HepG2 (cell line): ENCODE data around the gene NKRF. TPM values are rescaled to one million over a fixed set of nuclear protein-coding genes. Genes with fewer than 3 reads are reported as not detected.

ENCODE experiments used
- ATAC-seq: fragments of 200-7000 bp; cut with Tn5 transposase; 3 replicates; pipeline ENCODE4 v1.9.1; 2020; ENCODE audit warnings: mild to moderate bottlenecking, moderate library complexity
- BruUV-seq: library from RNA; stranded (reverse); fragments of 400-500 nt; replicated peaks from 2 replicates; lab custom pipeline; 2021; lab: Mats Ljungman, UMichigan
- CTCF ChIA-PET: fragments of 300-600 bp; formaldehyde crosslinking; extraction: SDS; loops from one replicate; lab custom pipeline; 2021; ENCODE audit warnings: low total read pairs, inconsistent platforms, low intra/inter-chr PET ratio; lab: Yijun Ruan, JAX
- POLR2A ChIA-PET: fragments of 350-600 bp; sonication (Branson Sonifier 250); formaldehyde crosslinking; loops from one replicate; lab custom pipeline; 2020; ENCODE audit warnings: antibody characterized with exemption, inconsistent platforms; lab: Yijun Ruan, JAX
- DNase-seq: peaks from one replicate; pipeline ENCODE4 v3.0.0-alpha.2; 2015; ENCODE audit warnings: low spot score
- FAIRE-seq: peaks from 3 replicates; lab custom pipeline; 2011; peaks lifted over from hg19 to GRCh38; lab: Jason Lieb, UNC
- H2AFZ ChIP-seq: one replicate; pipeline ENCODE4 v1.6.1; 2011; ENCODE audit warnings: low read length, inconsistent platforms
- H3K27ac ChIP-seq: fragments of 300-600 bp; 3 replicates; pipeline ENCODE4 v1.8.0; 2011; ENCODE audit warnings: mixed run types, mild to moderate bottlenecking, mixed read lengths, low read length, inconsistent platforms; ENCODE audit not compliant: insufficient read depth; ENCODE audit errors: extremely low read length
- H3K27me3 ChIP-seq, 2 experiments: fragments of 200-600 bp in 1 of 2; 2 replicates in 1 of 2; 3 replicates in 1 of 2; pipeline versions ENCODE4 v1.6.0 to v1.8.0; 2011; ENCODE audit warnings: low read length in 2 of 2, mild to moderate bottlenecking in 2 of 2, moderate library complexity in 2 of 2, inconsistent platforms in 1 of 2; ENCODE audit not compliant: insufficient read depth in 2 of 2, control insufficient read depth in 1 of 2
- H3K36me3 ChIP-seq, 2 experiments: fragments of 200-600 bp in 1 of 2; replicated peaks in 1 of 2; 2 replicates in 1 of 2; 3 replicates in 1 of 2; pipeline versions ENCODE4 v1.5.1 to v1.8.0; 2011; ENCODE audit warnings: low read length in 2 of 2, inconsistent platforms in 1 of 2; ENCODE audit not compliant: insufficient read depth in 2 of 2, control insufficient read depth in 1 of 2
- H3K4me1 ChIP-seq: 2 replicates; pipeline ENCODE4 v1.5.1; 2012; ENCODE audit warnings: low read length, inconsistent platforms; ENCODE audit not compliant: insufficient read depth
- H3K4me2 ChIP-seq: 2 replicates; pipeline ENCODE4 v1.6.0; 2011; ENCODE audit warnings: low read depth, low read length, inconsistent platforms
- H3K4me3 ChIP-seq, 3 experiments: fragments of 200-600 bp in 1 of 3; sonication (generic), shearing (Covaris generic) in 1 of 3; replicated peaks in 1 of 3; 2 replicates each; pipeline ENCODE4 v1.5.1; 2011 to 2016; ENCODE audit warnings: low read length in 3 of 3, inconsistent platforms in 2 of 3, low read depth in 2 of 3, mild to moderate bottlenecking in 2 of 3, control low read depth in 1 of 3, mixed read lengths in 1 of 3; ENCODE audit not compliant: insufficient read depth in 1 of 3
- H3K79me2 ChIP-seq: one replicate; pipeline ENCODE4 v1.6.1; 2011; ENCODE audit warnings: low read length, inconsistent platforms; ENCODE audit not compliant: insufficient read depth
- H3K9ac ChIP-seq: 2 replicates; pipeline ENCODE4 v1.6.0; 2011; ENCODE audit warnings: mild to moderate bottlenecking, low read depth, low read length, inconsistent platforms; ENCODE audit not compliant: insufficient read depth
- H3K9me3 ChIP-seq: 2 replicates; pipeline ENCODE4 v1.5.1; 2012; ENCODE audit warnings: mild to moderate bottlenecking, low read length
- H4K20me1 ChIP-seq: 2 replicates; pipeline ENCODE4 v1.6.0; 2011; ENCODE audit warnings: inconsistent platforms, mild to moderate bottlenecking, low read length, moderate library complexity; ENCODE audit not compliant: insufficient read depth
- CHCHD3 ChIP-seq: sonication (generic); formaldehyde crosslinking; IDR thresholded peaks from 2 replicates; pipeline ENCODE4 v1.8.0; 2022; ENCODE audit warnings: mild to moderate bottlenecking, missing genetic modification reagents, moderate library complexity
- ELF3 ChIP-seq: IDR thresholded peaks from 2 replicates; pipeline ENCODE4 v1.6.1; 2016; ENCODE audit warnings: missing genetic modification reagents, missing compliant biosample characterization
- GATAD1 ChIP-seq: IDR thresholded peaks from 2 replicates; pipeline ENCODE4 v1.6.1; 2016; ENCODE audit warnings: missing genetic modification reagents, missing compliant biosample characterization
- HNF4G ChIP-seq, 2 experiments: sonication (generic) in 1 of 2; formaldehyde crosslinking in 1 of 2; IDR thresholded peaks; 2 replicates each; pipeline versions ENCODE4 v1.4.0 to v1.6.1; 2011 to 2020; ENCODE audit warnings: borderline replicate concordance in 2 of 2, low read depth in 2 of 2, mild to moderate bottlenecking in 2 of 2, low read length in 1 of 2, missing genetic modification reagents in 1 of 2, moderate library complexity in 1 of 2
- HOXA3 ChIP-seq: sonication (generic); formaldehyde crosslinking; IDR thresholded peaks from 2 replicates; pipeline ENCODE4 v1.5.0; 2020; ENCODE audit warnings: missing genetic modification reagents
- KAT8 ChIP-seq: IDR thresholded peaks from 2 replicates; pipeline ENCODE4 v1.6.1; 2016; ENCODE audit warnings: missing genetic modification reagents, missing compliant biosample characterization
- KLF16 ChIP-seq, 2 experiments: sonication (generic) in 1 of 2; formaldehyde crosslinking in 1 of 2; IDR thresholded peaks; 2 replicates each; pipeline versions ENCODE4 v1.6.1 to v1.8.0; 2016 to 2023; ENCODE audit warnings: missing genetic modification reagents in 2 of 2, missing compliant biosample characterization in 1 of 2
- POLR2A ChIP-seq, 2 experiments: IDR thresholded peaks; 2 replicates each; pipeline ENCODE4 v1.6.1; 2011; ENCODE audit warnings: low read depth in 2 of 2, low read length in 2 of 2, mild to moderate bottlenecking in 1 of 2, moderate library complexity in 1 of 2; ENCODE audit not compliant: insufficient read depth in 1 of 2
- RCOR2 ChIP-seq: IDR thresholded peaks from 2 replicates; pipeline ENCODE4 v1.6.1; 2016; ENCODE audit warnings: missing biosample characterization, missing genetic modification reagents
- SMAD1 ChIP-seq: sonication (generic); formaldehyde crosslinking; IDR thresholded peaks from 2 replicates; pipeline ENCODE4 v1.4.0; 2020; ENCODE audit warnings: missing genetic modification reagents, low read depth, mild to moderate bottlenecking, borderline replicate concordance
- TOPORS ChIP-seq: sonication (generic); formaldehyde crosslinking; IDR thresholded peaks from 2 replicates; pipeline ENCODE4 v1.8.0; 2023; ENCODE audit warnings: mild to moderate bottlenecking, missing genetic modification reagents
- WIZ ChIP-seq: sonication (generic); formaldehyde crosslinking; IDR thresholded peaks from 2 replicates; pipeline ENCODE4 v1.5.1; 2020; ENCODE audit warnings: mild to moderate bottlenecking, missing genetic modification reagents
- YY1 ChIP-seq: IDR thresholded peaks from 2 replicates; pipeline ENCODE4 v1.6.1; 2011; ENCODE audit warnings: low read length, low read depth, moderate library complexity, mild to moderate bottlenecking; ENCODE audit not compliant: insufficient read depth, insufficient replicate concordance
- ZMAT3 ChIP-seq: sonication (generic); formaldehyde crosslinking; conservative IDR thresholded peaks from 2 replicates; pipeline ENCODE4 v1.7.0; 2021; ENCODE audit warnings: missing genetic modification reagents
- ZNF225 ChIP-seq: sonication (generic); formaldehyde crosslinking; IDR thresholded peaks from 2 replicates; pipeline ENCODE4 v1.4.0; 2020; ENCODE audit warnings: mild to moderate bottlenecking, missing genetic modification reagents
- WGBS: methylation state at CpG from one replicate; pipeline ENCODE4 v1.1.6; 2017; ENCODE audit warnings: low lambda C conversion rate; 5-methylcytosine and 5-hydroxymethylcytosine counted together
- in situ Hi-C: cut with HindIII; loops from 2 replicates; pipeline ENCODE4 v1.10.0; 2017; ENCODE audit warnings: low pct_unique_long_range_greater_than_20kb; ENCODE audit not compliant: extremely low pct_ligation_motif_present
- intact Hi-C: fragments of 100-400 bp; cut with micrococcal nuclease; formaldehyde crosslinking; loops from one replicate; pipeline ENCODE4 v1.10.0; 2022; ENCODE audit not compliant: unreplicated experiment
- polyA plus RNA-seq, 8 experiments: library from polyadenylated mRNA; depleted of rRNA in 3 of 8; stranded (reverse) in 7 of 8; unstranded in 1 of 8; fragments of >200 nt; fragmentation: Illumina TruSeq in 4 of 8; extraction: Trizol in 4 of 8; gene quantifications; 2 replicates each; pipeline versions ENCODE4 v1.2.1 to v1.2.3, GENCODE V29; 2011 to 2016; ENCODE audit warnings: low read depth in 4 of 8, missing spikeins in 1 of 8, mixed read lengths in 1 of 8; ENCODE audit not compliant: insufficient read depth in 1 of 8
- total RNA-seq, 5 experiments: library from RNA; depleted of rRNA; stranded (reverse); fragments of >200 nt; fragmentation: Illumina TruSeq; extraction: Trizol; gene quantifications; 2 replicates each; pipeline ENCODE4 v1.2.3, GENCODE V29; 2016; ENCODE audit warnings: low read depth in 1 of 5
- TF ChIP-seq, protein P1 (sequence below): sonication (generic); formaldehyde crosslinking; IDR thresholded peaks from 2 replicates; pipeline ENCODE4 v1.4.0; 2020; ENCODE audit warnings: missing genetic modification reagents
- TF ChIP-seq, protein P2 (sequence below): sonication (generic); IDR thresholded peaks from 2 replicates; pipeline ENCODE4 v1.6.1; 2016; ENCODE audit warnings: low read depth, borderline replicate concordance

Gene NKRF
- total and polyA plus RNA-seq, 2 of the 13 experiments (the other 11 are each of a cell fraction or from before 2014, with no cell fraction given): 3.3 to 6.0 TPM

DNA sequence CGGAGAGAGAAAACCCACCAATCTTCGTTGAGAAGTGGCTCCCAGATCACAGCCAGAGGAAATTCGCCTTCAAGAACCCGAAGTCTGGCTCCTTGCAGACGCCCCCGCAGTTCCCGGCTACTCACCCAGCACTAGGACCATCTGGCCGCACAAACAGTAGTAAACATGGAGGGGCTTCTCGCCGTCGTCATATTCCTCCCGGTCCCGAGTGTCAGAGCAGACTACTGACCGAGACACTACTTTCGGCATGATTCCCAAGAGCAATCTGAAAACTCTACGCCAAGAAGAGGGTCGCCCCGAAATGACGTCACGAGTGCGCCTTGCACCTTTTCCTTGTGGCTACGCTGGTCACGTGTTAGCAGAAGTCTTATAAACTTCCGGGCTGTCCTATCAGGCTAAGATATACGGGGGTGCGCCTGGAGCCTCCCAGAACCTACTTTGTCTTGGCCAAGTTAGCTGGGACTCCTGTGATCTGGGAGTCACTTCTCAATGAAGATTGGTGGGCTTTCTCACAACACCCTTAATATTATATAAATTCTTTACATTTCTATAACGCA lies 41.0 kb downstream of the NKRF start, which contains the start of gene STEEP1 (continued):
- no peak for TF ChIP-seq SMAD1 (CRISPR knock-in tag)
- TF ChIP-seq, protein P1, sequence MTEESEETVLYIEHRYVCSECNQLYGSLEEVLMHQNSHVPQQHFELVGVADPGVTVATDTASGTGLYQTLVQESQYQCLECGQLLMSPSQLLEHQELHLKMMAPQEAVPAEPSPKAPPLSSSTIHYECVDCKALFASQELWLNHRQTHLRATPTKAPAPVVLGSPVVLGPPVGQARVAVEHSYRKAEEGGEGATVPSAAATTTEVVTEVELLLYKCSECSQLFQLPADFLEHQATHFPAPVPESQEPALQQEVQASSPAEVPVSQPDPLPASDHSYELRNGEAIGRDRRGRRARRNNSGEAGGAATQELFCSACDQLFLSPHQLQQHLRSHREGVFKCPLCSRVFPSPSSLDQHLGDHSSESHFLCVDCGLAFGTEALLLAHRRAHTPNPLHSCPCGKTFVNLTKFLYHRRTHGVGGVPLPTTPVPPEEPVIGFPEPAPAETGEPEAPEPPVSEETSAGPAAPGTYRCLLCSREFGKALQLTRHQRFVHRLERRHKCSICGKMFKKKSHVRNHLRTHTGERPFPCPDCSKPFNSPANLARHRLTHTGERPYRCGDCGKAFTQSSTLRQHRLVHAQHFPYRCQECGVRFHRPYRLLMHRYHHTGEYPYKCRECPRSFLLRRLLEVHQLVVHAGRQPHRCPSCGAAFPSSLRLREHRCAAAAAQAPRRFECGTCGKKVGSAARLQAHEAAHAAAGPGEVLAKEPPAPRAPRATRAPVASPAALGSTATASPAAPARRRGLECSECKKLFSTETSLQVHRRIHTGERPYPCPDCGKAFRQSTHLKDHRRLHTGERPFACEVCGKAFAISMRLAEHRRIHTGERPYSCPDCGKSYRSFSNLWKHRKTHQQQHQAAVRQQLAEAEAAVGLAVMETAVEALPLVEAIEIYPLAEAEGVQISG (CRISPR knock-in tag): peak; percentile 51; the same call in 1 of the 2 replicates
- peak; percentile 74 for TF ChIP-seq ELF3 (CRISPR knock-in tag)
- peak; percentile 96 for TF ChIP-seq GATAD1
- TF ChIP-seq HNF4G (IDR thresholded peaks at IDR 0.05; ENCODE audit: borderline replicate concordance, low read depth, low read length): no peak
- TF ChIP-seq HNF4G (CRISPR knock-in tag; IDR thresholded peaks at IDR 0.05; ENCODE audit: borderline replicate concordance, low read depth): no peak
- peak; percentile 82; the same call in 1 of the 2 replicates for TF ChIP-seq HOXA3
- TF ChIP-seq KAT8 (CRISPR knock-in tag): peak; percentile 96
- TF ChIP-seq CHCHD3 (CRISPR knock-in tag): no peak
- TF ChIP-seq POLR2A (IDR thresholded peaks at IDR 0.05; ENCODE audit: insufficient read depth in 1 of 2, low read depth in 2 of 2, low read length in 2 of 2): peak; percentile 58 to 64; a peak in 3 of 4 replicates

DNA sequence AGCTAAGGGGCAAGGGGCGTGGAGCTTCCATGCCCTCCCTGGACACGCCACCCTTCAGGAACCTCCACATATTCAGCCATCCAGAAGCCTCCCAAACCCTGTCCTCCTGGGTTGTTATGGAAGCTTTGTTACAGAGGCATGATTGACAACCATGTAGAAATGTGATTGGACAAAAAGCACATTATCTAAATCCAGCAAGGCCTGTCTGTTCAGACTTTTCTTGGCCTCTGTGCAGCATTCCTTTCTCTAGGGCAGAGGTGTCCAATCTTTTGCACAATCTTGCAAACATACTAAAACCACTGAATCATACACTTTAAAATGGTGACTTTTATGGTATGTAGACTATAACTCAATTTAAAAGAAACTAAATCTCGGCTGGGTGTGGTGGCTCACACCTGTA lies 53.7 kb downstream of the NKRF start:
- no peak for DNase-seq
- no peak for FAIRE-seq
- no peak overlapping the region for H3K4me2 ChIP-seq
- H3K36me3 ChIP-seq: peaks cover 0 to under 1% of the 10 kb centered on the region in 2 experiments; a peak in 1 of 5 replicates
- no peak for ATAC-seq
- no peaks in the 10 kb centered on the region for H3K4me1 ChIP-seq
- no peaks in the 10 kb centered on the region for H3K27me3 ChIP-seq
- POLR2A ChIA-PET: no interaction called here
- no peaks in the 10 kb centered on the region for H4K20me1 ChIP-seq
- no peak overlapping the region for H3K4me3 ChIP-seq
- intact Hi-C loops: no loop called here
- no peak overlapping the region for H3K27ac ChIP-seq
- 94% methylated on average over 3 of the region's 3 CpGs for WGBS
- H3K9me3 ChIP-seq: no peaks in the 10 kb centered on the region
- CTCF ChIA-PET: no interaction called here
- H3K9ac ChIP-seq: no peak overlapping the region
- H3K79me2 ChIP-seq: no peaks in the 10 kb centered on the region
- no peak overlapping the region for H2AFZ ChIP-seq
- no TSS peak for BruUV-seq
- in situ Hi-C loops: no loop called here
- TF ChIP-seq, protein P1 (CRISPR knock-in tag): no peak
- TF ChIP-seq ZMAT3 (CRISPR knock-in tag): no peak
- TF ChIP-seq YY1: no peak
- TF ChIP-seq, protein P2, sequence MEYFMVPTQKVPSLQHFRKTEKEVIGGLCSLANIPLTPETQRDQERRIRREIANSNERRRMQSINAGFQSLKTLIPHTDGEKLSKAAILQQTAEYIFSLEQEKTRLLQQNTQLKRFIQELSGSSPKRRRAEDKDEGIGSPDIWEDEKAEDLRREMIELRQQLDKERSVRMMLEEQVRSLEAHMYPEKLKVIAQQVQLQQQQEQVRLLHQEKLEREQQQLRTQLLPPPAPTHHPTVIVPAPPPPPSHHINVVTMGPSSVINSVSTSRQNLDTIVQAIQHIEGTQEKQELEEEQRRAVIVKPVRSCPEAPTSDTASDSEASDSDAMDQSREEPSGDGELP: no peak
- no peak for TF ChIP-seq WIZ (CRISPR knock-in tag)
- TF ChIP-seq RCOR2 (CRISPR knock-in tag): no peak
- no peak for TF ChIP-seq TOPORS (CRISPR knock-in tag)
- TF ChIP-seq ZNF225 (CRISPR knock-in tag): no peak
- TF ChIP-seq KLF16 (CRISPR knock-in tag; IDR thresholded peaks at IDR 0.05): no peak
